Adrenal gland (tissue), 12 donors: ENCODE data around the gene CDK5RAP2. TPM values are rescaled to one million over a fixed set of nuclear protein-coding genes. Genes with fewer than 3 reads are reported as not detected.

ENCODE experiments used
- DNase-seq, 7 donors: peaks; one replicate each; pipeline ENCODE4 v3.0.0-alpha.2; 2019 to 2020
- H3K27ac ChIP-seq, 5 donors: fragments of 200-600 bp; sonication (generic) in 4 of 5; 1 replicate in 3 of 5; 2 replicates in 2 of 5; pipeline versions ENCODE4 v1.5.1 to v1.8.0; 2016 to 2020; ENCODE audit warnings: mild to moderate bottlenecking in 1 of 5
- H3K27me3 ChIP-seq: fragments of 200-600 bp; 2 replicates; pipeline ENCODE4 v1.8.0; 2021
- H3K36me3 ChIP-seq, 2 donors: fragments of 200-600 bp; replicated peaks in 1 of 2; 1 replicate in 1 of 2; 2 replicates in 1 of 2; pipeline versions ENCODE4 v1.5.1 to v1.8.0; 2018 to 2022
- H3K4me1 ChIP-seq, 2 donors: fragments of 200-600 bp; replicated peaks in 1 of 2; 1 replicate in 1 of 2; 2 replicates in 1 of 2; pipeline versions ENCODE4 v1.5.1 to v1.8.0; 2018 to 2021
- H3K4me3 ChIP-seq, 4 donors: fragments of 200-600 bp; sonication (generic) in 3 of 4; one replicate each; pipeline ENCODE4 v1.5.1; 2016 to 2018
- H3K9me3 ChIP-seq, 3 donors: fragments of 200-600 bp; sonication (generic) in 1 of 3; replicated peaks in 1 of 3; 1 replicate in 2 of 3; 2 replicates in 1 of 3; pipeline versions ENCODE4 v1.5.1 to v1.8.0; 2016 to 2021
- CTCF ChIP-seq, 6 experiments: fragments of 450-650 bp in 4 of 6; fragments of 200-600 bp in 2 of 6; sonication (generic) in 1 of 6; IDR thresholded peaks; 1 replicate in 5 of 6; 2 replicates in 1 of 6; pipeline versions ENCODE4 v1.5.1 to v1.8.0; 2016 to 2021; ENCODE audit warnings: antibody characterized with exemption in 6 of 6, mild to moderate bottlenecking in 2 of 6, moderate library complexity in 1 of 6
- POLR2A ChIP-seq, 2 donors: fragments of 450-650 bp; IDR thresholded peaks; one replicate each; pipeline ENCODE4 v1.6.1; 2017; ENCODE audit warnings: antibody characterized with exemption in 2 of 2, mild to moderate bottlenecking in 2 of 2, moderate library complexity in 1 of 2
- WGBS, 4 donors: extraction: QIAGEN DNeasy Blood & Tissue Kit in 2 of 4; methylation state at CpG; one replicate each; pipeline versions ENCODE4 v1.1.5 to v1.1.7; 2013 to 2017; 5-methylcytosine and 5-hydroxymethylcytosine counted together
- intact Hi-C, 2 donors: fragments of 100-400 bp; cut with DNase I; formaldehyde crosslinking; loops; one replicate each; pipeline versions ENCODE4 v1.14.1 to v1.15.0; 2022 to 2023
- polyA plus RNA-seq, 3 donors: library from polyadenylated mRNA; stranded (reverse); fragments of 200-250 nt in 2 of 3; fragments of 350-450 nt in 1 of 3; fragmentation: Illumina TruSeq in 1 of 3; extraction: RNeasy Lipid Tissue Mini Kit (QIAGEN cat#74804) in 1 of 3; gene quantifications; one replicate each; pipeline ENCODE4 v1.2.3, GENCODE V29; 2013 to 2014
- total RNA-seq, 9 donors: library from RNA; depleted of rRNA in 4 of 9; stranded (reverse); fragments of >200 nt in 4 of 9; fragments of 120-200 nt in 1 of 9; fragmentation: NEBNext Ultra II Directional in 1 of 9; extraction: Animal tissue kit (Norgen Biotek cat#: 25700) in 1 of 9; gene quantifications; one replicate each; pipeline versions ENCODE4 v1.1.0 to v1.2.4, GENCODE V29; 2013 to 2023
- donor health status: healthy with polysubstance abuse.
- donor health status: Bipolar disorder and iron deficiency.
- donor health status: DM: yes; HTN: yes; CAD: no.
- donor health status: DM: no; HTN: no; CAD: no.
- donor health status: DM: no; HTN: no; CAD: no.
- donor health status: DM: yes; HTN: yes; CAD: no.

CDK5RAP2 gene
- total and polyA plus RNA-seq, 12 donors, result 26.0 to 60.7 (median 41.9) TPM

GRCh38 chr9:120446671-120447070 lies 133.3 kb downstream of the CDK5RAP2 start:
- H3K27me3 ChIP-seq, result no peaks in the 10 kb centered on the region
- no peak for TF ChIP-seq CTCF (IDR thresholded peaks at IDR 0.05)
- no peaks in the 10 kb centered on the region for H3K9me3 ChIP-seq
- no peak overlapping the region for H3K27ac ChIP-seq
- peaks cover 0 to 4% of the 10 kb centered on the region in 2 donors for H3K36me3 ChIP-seq
- WGBS, 4 donors, result 88 to 93% (median 92%) methylated on average over 4 of the region's 4 CpGs
- no peak for DNase-seq
- H3K4me1 ChIP-seq, result peaks cover 0 to 6% of the 10 kb centered on the region in 2 donors
- intact Hi-C loops, result no loop called here
- no peak overlapping the region for H3K4me3 ChIP-seq

GRCh38 chr9:120443976-120444375 lies 136.0 kb downstream of the CDK5RAP2 start:
- WGBS, 4 donors, result 81 to 87% (median 86%) methylated on average over 3 of the region's 3 CpGs
- TF ChIP-seq CTCF (IDR thresholded peaks at IDR 0.05) (no peak), POLR2A (IDR thresholded peaks at IDR 0.05) (no peak)

GRCh38 chr9:120443489-120443888 lies 136.5 kb downstream of the CDK5RAP2 start:
- WGBS, 4 donors, result 59 to 71% (median 60%) methylated on average over 2 of the region's 2 CpGs
- intact Hi-C loops, result no loop called here
- peaks cover 0 to 10% of the 10 kb centered on the region in 2 donors for H3K36me3 ChIP-seq
- TF ChIP-seq POLR2A (IDR thresholded peaks at IDR 0.05) (no peak), CTCF (IDR thresholded peaks at IDR 0.05) (no peak)
- no peaks in the 10 kb centered on the region for H3K9me3 ChIP-seq
- H3K4me1 ChIP-seq, result peaks cover 0 to 12% of the 10 kb centered on the region in 2 donors
- H3K27ac ChIP-seq, result peak overlapping the region in 1 of 5 donors; percentile 9
- H3K27me3 ChIP-seq, result no peaks in the 10 kb centered on the region
- no peak for DNase-seq
- H3K4me3 ChIP-seq, result no peak overlapping the region

More at GRCh38 chr9:120443976-120444375, 136.0 kb downstream of the CDK5RAP2 start:
- no peak overlapping the region for H3K4me3 ChIP-seq
- DNase-seq, result no peak
- H3K36me3 ChIP-seq, result peaks cover 0 to 10% of the 10 kb centered on the region in 2 donors
- intact Hi-C loops, result no loop called here
- peaks cover 0 to 11% of the 10 kb centered on the region in 2 donors for H3K4me1 ChIP-seq
- H3K9me3 ChIP-seq, result no peaks in the 10 kb centered on the region
- no peak overlapping the region for H3K27ac ChIP-seq
- H3K27me3 ChIP-seq, result no peaks in the 10 kb centered on the region

- intact Hi-C loops, result no loop called here
- H3K27me3 ChIP-seq, result no peaks in the 10 kb centered on the region
- WGBS, 4 donors, result 72 to 87% (median 80%) methylated on average over 6 of the region's 6 CpGs
- DNase-seq, result no peak
- H3K4me1 ChIP-seq, result peaks cover 3 to 22% of the 10 kb centered on the region in 2 donors
- no peak for TF ChIP-seq CTCF (IDR thresholded peaks at IDR 0.05)
- TF ChIP-seq POLR2A (IDR thresholded peaks at IDR 0.05), result no peak
- peaks cover 0 to 10% of the 10 kb centered on the region in 2 donors for H3K36me3 ChIP-seq
- peak overlapping the region in 4 of 5 donors; percentile 3 to 65 (median 27) for H3K27ac ChIP-seq
- H3K4me3 ChIP-seq, result no peak overlapping the region
- H3K9me3 ChIP-seq, result no peaks in the 10 kb centered on the region
These were observed 137.5 kb downstream of the CDK5RAP2 start for GRCh38 chr9:120442308-120442995.
